H1 (cell line): ENCODE measurements around the gene TNFRSF13B. TPM values are rescaled to one million over a fixed set of nuclear protein-coding genes. Genes with fewer than 3 reads are reported as not detected.

ENCODE experiments used
- CHD7 ChIP-seq: fragments of 300-600 bp; sonication (generic); IDR thresholded peaks from 2 replicates; pipeline ENCODE4 v1.7.1; 2012; ENCODE audit warnings: low read length, moderate library complexity, mild to moderate bottlenecking, inconsistent platforms; ENCODE audit not compliant: insufficient replicate concordance
- SAP30 ChIP-seq: fragments of 300-600 bp; sonication (generic); IDR thresholded peaks from 2 replicates; pipeline ENCODE4 v1.7.1; 2012; ENCODE audit warnings: low read length, moderate library complexity, mild to moderate bottlenecking, inconsistent platforms; ENCODE audit not compliant: insufficient read depth, insufficient replicate concordance
- polyA plus RNA-seq, 7 experiments: library from polyadenylated mRNA; depleted of rRNA in 3 of 7; stranded (reverse) in 5 of 7; unstranded in 2 of 7; fragments of >200 nt in 5 of 7; fragments of 200-250 nt in 2 of 7; gene quantifications; 1 replicate in 5 of 7; 2 replicates in 1 of 7; 4 replicates in 1 of 7; pipeline versions ENCODE4 v1.2.1 to v1.2.3, GENCODE V29; 2011 to 2013; ENCODE audit warnings: missing spikeins in 2 of 7, mixed read lengths in 2 of 7
- total RNA-seq: library from RNA; stranded (reverse); fragmentation: NEBNext Ultra II Directional; extraction: Animal tissue kit (Norgen Biotek cat#: 25700); gene quantifications from 2 replicates; pipeline ENCODE4 v1.2.1, GENCODE V29; 2021

The TNFRSF13B gene
- total and polyA plus RNA-seq, 2 of the 8 experiments (the other 6 are each of a cell fraction or from before 2014, with no cell fraction given), result not detected

GRCh38 chr17:16950488-16950887 lies 21.4 kb downstream of the TNFRSF13B start (continued):
- no peak for TF ChIP-seq CHD7
- no peak for TF ChIP-seq SAP30
